Forelimb muscle (tissue), 1 donor: ENCODE results near the gene SYS1. TPM values are rescaled to one million over a fixed set of nuclear protein-coding genes. Genes with fewer than 3 reads are reported as not detected.

Source experiments
- DNase-seq: peaks from one replicate; pipeline ENCODE4 v3.0.0-alpha.2; 2013; ENCODE audit warnings: low read depth
- polyA plus RNA-seq: library from polyadenylated mRNA; unstranded; fragments of 120-200 nt; gene quantifications from one replicate; pipeline ENCODE4 v1.2.1, GENCODE V29; 2013; ENCODE audit not compliant: insufficient read length

SYS1 gene
- 14.2 TPM for polyA plus RNA-seq

DNA sequence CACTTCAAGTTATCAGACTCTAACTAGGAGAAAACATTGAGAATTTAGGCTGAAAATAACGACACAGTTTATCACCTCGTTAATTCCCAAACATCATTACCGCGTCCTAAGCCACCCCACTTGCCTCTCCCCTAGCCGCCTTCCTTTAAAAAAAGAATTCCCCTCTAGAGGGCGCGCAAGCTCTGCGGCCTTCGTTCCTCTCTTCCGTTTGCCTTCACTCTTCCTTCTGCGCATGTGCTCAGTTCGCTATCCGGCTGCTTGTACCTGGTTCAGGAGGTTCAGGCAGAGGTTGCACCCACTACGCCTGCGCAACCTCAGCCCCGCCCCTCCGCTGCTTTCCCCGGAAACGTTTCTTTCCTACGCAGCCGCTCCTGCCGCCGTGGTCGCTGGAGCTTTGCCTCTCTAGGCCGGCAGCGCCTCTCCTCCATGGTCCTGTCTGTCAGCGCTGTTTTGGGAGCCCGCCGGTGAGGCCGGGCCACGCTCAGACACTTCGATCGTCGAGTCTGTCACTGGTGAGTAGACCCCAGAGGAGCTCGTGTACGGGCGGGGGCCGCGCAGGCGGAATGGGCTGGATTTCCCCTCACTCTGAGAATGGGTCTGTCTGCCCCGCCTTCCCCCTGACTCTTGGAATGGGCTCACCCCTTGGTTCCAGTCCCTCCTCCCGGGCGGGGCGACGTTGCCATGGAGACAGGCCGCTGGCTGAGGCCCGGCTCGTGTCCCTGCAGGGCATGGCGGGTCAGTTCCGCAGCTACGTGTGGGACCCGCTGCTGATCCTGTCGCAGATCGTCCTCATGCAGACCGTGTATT lies at the start of gene SYS1:
Gene SYS1, plus strand, starts transcription at position 353 of the 807 bp plus-strand sequence. Its CDS starts 376 bp downstream, at position 729.
- peak; percentile 98 for DNase-seq

DNA sequence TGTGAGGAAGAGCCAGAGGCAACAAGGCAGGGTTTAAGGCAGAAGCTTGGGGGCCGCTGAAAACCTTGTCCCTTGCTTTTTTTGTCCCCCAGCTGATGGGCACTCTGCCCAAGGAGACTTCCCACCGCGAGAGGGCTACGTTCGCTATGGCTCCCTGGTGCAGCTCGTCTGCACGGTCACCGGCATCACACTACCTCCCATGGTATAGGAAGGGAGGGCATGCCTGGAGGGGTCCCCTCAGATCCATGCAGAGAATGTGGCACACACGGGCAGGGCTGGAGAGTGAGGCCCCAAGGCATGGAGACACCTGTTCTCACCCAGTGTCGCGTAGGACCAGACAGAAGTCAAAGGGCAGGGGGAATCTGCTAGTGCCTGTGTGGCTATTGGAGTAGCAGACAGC lies 49.0 kb upstream of the SYS1 start:
- DNase-seq: no peak

DNA sequence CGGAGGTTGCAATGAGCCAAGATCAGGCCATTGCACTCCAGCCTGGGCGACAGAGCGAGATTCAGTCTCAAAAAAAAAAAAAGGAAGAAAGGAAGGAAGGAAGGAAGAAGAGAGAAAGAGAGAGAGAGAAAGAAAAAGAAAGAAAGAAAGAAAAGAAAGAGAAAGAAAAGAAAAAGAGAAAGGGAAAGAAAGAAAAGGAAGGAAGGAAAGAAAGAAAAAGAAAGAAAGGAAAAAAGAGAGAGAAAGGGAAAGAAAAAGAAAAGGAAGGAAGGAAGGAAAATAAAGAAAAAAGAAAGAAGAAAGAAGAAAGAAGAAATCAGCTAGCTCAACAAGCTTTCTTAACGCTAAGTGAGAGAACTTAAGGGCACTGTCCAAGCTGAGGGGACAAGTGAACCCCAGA lies 47.3 kb upstream of the SYS1 start:
- DNase-seq: no peak

DNA sequence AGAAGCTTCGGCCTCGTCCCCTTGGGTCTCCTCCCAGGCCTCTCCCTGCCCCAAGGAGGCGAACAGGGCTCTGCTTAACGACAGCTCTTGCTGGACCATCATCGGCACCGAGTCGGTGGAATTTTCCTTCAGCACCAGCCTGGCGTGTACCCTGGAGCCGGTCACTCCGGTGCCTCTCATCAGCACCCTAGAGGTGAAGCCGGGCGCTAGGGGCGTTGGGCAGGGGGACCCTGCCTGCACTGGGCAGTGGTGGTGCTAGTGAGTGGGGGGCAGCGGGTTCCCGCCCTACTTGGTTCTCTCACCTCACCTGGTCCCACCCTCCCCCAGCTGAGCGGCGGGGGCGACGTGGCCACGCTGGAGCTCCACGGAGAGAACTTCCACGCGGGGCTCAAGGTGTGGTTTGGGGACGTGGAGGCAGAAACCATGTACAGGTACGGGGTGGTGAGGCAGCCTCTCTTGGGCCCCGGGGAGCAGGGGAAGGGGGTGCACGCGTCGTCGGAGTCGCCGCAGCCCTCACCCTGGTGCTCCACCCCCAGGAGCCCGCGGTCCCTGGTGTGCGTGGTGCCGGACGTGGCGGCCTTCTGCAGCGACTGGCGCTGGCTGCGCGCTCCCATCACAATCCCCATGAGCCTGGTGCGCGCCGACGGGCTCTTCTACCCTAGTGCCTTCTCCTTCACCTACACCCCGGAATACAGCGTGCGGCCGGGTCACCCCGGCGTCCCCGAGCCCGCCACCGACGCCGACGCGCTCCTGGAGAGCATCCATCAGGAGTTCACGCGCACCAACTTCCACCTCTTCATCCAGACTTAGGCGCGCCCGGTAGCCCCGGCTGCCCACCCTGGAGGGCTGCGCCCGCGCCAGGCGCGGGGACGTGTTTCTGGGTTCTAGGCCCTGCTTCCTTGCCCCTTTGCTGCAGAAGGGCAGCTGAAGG lies 46.5 kb upstream of the SYS1 start:
- no peak for DNase-seq

DNA sequence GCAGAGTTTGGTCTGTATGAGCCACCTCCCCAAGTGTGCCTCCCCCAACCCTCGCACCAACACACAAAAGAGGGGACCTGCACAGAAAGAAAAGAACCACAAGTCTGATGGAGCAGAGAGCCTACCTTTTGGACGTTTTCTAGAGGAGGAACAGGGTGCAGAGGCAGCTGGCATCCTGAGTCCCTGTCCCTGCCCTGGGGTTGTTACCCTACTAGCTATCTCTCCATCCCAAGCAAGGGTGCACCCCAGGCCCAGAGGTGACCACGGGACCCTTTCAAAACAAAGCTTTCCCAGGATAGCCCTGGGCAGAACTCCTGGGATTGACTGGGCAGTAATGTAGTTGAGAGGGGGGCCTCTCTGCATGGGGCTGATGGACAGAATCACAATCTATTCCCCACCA lies 45.1 kb upstream of the SYS1 start:
- DNase-seq: no peak

DNA sequence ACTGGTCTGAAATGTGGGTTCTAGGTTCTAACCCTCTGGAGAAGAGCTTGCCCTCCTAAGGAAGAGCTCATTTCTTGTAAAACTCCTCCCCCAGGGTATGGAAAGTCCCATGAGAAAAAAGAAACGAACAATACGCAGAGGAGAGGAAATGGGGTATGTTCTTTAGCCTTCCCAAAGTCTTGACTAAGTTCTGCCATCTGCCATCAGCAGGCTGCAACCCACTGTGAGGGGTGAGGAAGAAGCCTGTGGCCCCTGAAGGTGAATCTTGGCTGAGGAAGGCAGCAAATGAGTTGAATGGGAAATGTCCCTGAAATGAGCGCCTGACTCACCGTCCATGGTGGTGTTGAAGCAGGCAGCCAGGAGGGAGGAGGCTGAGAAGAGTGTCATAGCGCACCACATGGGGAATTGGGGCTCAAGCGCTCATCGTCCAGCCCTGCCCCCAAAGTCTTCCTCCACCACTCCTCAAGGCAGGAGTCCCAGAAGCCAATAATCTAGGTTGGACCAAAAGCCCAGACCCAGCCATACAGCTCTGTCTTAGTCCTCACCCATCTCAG lies 44.5 kb upstream of the SYS1 start:
- DNase-seq: no peak

DNA sequence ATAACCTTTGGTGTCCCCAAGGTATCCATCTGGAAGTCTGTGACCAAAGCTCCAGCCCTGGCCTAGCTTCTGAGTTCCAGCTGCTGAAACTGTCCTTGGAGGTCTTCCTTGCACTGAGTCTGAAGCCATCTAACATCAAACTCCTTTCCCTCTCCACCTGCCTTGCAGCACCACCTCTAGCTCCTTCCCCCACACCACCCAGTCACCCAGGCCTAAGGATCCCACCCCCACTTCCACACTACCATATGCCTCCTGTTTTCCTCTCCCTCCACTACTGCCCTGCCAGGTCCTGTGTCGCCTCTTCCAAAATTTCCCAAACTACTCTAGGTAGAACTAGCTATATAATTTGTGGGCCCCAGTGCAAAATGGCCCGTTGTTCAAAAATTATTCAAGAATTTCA lies 44.0 kb upstream of the SYS1 start:
- DNase-seq: no peak

DNA sequence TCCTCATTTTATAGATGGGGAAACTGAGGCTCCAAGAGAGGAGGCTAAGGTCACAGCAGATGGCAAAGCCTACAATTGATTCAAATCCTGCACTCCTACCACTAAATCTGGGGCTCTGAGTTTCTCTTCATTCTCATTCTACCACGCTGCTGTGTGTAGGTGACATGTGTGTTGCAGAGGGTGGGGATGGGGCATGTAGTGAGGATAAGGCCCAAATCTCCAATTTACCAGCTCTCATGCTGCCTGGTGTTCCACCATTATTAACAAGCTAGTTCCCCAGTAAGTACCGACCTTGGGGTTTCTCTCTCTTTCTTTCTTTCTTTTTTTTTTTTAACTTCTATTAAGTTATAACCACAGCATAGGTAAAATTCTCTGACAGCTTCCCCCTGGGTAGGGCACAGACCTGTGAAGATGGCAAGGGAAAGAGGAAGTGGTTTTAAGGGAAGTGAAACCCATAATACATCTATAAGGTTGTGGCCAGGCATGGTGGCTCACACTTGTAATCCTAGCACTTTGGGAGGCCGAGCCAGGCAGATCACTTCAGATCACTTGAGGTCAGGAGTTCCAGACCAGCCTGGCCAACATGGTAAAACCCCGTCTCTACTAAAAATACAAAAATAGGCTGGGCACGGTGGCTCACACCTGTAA lies 41.9 kb upstream of the SYS1 start:
- no peak for DNase-seq

DNA sequence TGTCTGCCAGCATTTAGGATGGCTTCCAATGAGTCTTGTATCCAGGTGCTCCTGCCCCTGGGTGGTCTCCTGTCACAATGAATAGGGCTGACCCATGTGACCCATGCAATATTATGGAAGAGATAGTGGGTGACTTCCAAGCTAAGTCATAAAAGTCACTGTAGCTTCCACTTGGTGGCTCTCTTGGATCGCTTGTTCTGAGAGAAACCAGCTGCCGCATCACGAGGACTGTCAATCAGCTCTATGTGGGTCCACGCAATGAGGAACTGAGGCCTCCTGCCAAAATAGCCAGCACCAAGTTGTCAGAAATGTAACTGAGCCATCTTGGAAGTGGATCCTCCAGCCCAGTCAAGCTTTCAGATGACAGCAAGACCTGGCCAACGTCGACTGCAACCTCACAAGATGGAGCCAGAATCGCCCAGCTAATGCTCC lies 40.0 kb upstream of the SYS1 start:
- DNase-seq: peak; percentile 22

DNA sequence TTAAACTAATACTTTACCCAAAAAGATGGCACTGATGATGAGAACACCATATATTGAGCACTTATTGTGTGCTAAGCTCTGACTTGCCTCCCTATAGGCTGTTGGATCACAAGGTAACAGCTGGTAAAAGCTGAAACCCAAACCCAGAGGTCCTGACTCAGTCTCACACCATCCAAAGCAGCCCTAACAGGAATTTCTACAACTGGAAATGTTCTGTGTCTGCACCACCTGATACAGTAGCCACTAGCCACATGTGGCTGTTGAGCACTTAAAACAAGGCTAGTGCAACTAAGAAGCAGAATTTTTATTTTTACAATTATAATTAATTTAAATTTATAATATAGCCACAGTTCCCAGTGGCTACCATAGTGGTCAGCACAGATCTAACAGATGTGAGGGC lies 39.2 kb upstream of the SYS1 start:
- DNase-seq: no peak

DNA sequence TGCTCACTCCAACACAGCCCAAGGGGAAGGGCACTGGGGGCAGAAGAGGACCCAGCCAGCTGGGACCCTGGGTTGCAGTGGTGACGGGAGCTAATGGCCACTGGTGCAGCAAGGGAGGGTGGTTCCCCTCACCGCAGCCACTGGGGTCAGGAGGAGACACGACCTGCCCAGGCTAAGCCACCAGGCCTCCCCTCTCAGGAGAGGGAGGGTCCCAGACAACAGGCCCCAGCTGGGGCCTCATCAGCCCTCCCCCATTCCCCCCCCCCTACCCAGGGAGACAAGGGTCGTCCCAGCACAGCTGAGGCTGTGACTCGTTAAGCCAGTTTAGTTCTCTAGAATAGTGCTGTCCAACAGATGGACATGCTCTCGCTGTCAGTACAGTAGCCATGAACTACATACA lies 37.6 kb upstream of the SYS1 start:
- no peak for DNase-seq

DNA sequence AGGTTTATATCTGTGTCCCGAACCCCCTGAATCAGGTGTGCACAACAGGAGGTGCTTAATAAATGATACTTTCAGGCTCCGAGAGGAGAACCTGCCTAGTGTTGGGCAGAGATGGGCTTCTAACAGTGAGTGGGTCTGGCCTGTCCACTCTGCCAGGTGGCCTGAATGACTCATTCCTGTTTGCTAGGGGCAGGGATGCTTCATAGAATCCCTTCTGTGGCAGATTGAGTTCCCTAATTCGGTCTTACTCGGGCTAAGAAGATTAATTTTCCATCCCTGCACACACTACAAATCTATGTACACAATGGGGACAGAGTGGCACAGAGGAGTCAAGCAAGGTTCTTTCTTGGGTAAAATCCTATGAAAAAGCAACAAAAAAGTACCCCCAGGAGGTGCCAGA lies 34.5 kb upstream of the SYS1 start:
- no peak for DNase-seq

DNA sequence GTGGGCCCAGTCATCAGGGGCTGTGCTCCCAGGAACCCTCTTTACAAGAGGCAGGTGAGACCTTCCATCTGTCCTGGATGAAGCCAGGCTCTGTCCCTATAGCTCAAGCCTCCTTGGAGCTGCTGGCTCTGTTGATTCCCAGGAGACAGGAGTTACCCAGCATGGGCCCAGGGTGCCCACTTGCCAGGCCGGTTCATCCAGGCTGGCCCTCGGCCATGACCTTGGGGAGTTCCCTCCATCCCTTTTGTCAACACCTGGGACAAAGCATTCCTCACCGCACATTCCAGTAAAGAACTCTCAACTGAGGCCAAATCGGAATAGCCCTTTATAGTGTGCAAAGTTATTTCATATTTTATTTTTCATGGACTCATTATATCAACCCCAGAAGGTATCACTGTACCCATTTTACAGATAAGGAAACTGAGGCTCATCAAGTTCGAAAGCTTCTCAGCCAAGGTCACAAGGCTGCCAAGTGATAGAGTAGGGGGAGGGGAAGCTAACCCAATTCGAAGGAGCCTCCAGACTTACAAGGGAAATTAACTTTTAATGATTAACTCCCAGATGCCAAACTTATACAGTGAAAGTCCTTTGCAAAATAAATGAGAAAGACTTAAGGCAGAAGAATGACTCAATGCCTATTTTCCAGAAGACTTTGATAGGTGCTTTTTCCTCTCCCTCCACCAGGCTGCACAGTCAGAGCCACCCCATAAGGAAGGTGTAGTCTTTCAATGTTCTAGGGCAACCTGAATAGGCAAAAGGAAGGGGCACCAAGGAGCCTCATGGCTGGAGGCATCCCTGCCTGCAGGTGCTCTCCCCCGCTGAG lies 33.2 kb upstream of the SYS1 start:
- DNase-seq: no peak

DNA sequence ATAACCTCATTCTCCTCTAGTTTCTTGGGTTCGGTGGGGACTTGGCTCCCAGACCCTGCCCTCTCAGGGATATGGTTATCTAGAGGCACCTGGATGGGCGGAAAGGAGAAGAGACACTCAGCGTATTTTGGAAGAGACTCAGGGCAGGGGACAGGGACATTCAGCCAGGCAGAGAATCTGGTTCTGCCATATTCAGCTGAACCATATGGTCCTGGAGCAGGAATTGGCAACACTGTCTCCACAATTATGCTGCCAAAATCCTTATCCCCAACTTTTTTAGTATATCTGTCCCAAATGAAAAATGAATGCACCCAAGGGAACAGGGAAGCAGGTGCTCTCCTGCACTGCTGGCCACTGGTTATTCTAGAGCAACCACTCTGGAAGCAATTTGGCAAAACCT lies 32.5 kb upstream of the SYS1 start:
- DNase-seq: no peak

DNA sequence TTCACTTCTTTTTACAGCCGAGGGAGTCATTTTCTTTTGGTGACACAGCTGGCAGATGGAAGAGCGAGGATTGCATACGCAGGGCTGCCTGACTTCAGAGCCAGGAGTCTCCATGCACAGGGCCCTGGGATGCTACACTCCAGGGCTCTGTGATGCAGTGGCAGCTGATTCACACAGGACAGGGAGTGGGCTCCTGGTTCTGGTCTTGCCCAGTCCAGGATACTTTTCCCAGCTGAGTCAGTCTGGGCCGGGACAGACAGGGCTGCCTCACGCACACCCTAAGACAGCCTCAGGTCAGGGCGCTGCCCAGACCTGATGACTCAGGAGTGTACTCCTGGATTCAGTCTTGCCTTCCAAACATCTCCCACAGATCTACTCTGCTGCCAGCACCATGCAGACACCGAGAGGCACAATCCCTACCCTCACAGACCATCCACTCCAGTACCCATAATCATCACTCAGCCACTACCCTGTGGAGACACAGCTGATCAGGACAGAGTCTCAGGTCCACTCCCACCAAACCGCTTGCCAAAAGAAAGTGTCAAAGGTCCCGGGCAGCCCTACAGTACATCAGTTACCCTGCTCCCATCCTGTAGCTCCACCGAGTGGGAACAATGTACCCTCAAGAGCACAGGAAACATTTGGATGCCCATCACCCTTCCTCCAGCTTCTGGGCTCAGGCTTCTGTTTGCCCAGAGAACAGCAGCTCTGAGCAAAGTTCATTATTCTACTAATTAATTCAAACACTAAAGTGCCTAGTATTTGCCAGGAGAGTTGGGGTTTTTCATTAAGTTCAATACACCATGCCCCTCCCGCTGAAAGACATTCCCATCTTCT lies 26.2 kb upstream of the SYS1 start:
- DNase-seq: no peak

DNA sequence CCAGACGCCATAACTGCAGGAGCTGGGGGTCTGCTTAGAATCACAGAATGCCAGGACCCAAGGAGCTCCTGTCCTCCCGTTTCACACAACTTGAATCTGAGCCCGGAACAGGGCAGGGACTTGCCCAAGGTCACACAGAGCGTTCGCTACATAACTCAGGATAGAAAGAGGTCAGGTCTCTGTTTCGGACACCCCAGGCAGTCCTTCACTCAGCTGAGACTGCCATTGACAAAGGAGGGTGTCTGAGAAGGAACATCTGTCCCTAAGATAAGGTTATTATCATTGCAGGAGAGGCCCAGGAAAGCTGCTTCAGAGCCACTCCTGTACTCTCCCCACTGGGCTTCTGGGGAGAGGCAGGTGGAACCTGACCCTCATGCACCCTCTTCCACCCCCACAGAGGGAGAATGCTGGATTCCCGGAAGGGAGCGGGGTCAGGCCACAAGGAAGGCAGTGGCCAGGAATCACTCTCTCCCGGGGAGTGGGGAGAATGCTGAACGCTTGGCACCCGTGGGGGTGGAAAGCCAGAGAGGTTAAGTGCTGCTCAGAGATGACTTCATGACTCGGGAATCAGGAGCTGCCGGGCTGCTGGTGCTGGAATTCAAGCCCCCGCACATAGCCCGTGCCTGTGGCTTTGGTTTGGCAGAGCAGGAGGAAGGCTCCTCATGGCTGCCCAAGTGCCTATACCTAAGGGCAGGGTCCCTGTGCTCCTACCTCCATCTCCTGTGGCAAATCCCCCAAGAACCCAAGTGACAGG lies 25.4 kb upstream of the SYS1 start:
- DNase-seq: no peak

DNA sequence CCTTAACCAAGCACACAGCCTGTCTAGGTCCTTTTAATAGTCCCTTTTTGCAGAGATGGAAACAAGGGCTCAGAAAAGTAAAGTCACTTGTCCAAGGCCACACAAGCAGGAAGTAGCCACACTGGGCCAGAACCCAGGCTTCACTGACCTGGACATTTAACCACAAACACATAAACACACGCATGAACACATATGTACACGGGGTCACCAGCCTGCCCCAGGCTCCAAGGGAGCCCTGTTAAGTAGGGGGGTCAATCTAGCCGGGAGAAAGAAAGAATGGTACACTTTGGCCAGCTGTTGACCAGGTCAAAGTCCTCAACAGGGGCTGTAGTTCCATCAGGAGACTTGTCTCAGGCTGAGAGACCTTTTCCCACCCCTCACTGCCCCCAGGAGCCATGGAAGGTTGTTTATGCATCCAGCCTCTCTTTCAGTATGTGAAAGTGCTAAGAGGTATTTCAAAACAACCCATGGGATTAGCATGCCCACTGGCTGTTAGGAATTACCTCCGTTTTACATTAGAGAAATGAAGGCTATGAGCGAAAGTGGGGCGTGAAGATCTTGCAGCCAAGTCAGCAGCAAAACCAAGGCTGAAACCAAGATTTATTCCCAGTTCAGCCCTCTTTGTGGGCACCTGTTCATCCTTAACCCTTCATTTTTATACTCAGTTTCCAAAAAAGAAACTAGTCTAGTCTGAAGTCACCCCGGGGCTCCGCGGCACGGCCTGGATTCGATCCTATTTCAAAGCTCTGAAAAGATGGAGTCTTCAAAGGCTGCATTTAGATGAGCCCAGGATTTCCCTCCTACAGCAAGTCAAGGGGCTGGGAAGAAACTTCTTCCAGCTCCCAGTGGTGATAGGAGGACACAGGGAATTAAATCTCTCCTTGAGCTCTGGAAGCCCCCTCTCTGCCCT lies 24.6 kb upstream of the SYS1 start:
- DNase-seq: no peak

DNA sequence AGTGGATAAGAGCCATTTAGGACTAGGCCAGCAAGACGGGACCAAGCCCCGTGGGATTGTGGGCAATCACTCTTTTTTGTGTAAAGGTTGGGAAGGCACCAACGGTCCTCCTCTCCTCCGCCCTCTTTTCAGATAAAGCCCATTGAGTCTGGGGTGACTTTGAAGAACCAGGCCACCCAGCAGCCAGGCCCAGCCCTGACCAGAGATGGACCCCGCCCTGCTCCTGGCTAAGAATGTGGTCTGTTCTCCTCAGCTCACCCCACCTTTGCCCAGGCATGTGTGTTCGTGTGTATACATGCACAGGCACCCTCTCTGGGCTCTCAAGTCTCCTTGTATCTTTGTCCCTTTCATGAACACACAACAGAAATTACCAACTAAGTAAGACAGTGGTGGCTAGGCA lies 23.9 kb upstream of the SYS1 start:
- DNase-seq: no peak
